ENCODE measurements around the gene YY2. TPM values are rescaled to one million over a fixed set of nuclear protein-coding genes. Genes with fewer than 3 reads are reported as not detected.

YY2 gene
- total and polyA plus RNA-seq, 9 of the 15 experiments (the other 6 are each of a cell fraction or from before 2014, with no cell fraction given): 0.77 to 2.2 (median 1.1) TPM

DNA sequence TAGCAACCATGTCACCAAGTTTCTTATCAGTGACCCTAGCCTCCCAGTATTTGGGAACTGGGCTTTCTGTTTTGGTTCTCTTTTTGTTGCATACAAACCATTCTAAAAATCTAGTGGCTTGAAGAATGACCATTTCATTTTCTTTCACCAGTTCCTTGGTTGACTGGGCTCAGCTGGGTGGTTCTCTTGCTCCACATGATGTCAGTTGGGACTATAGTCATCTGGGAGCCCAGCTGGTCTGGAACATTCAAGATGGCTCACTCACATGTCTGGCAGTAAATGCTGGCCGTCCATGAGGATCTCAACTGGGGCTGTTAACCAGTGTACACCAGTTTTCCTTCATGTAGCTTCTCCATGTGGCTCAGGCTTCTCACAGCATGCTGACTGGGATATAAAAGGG is 44.0 kb upstream of the YY2 start (continued):
- TF ChIP-seq NFYB (IDR thresholded peaks at IDR 0.05; ENCODE audit: extremely low read depth, insufficient read length) (no peak), ELF1 (tag; IDR thresholded peaks at IDR 0.05) (no peak), ZNF232 (CRISPR knock-in tag; IDR thresholded peaks at IDR 0.05) (no peak), MBD2 (IDR thresholded peaks at IDR 0.05; ENCODE audit: borderline replicate concordance, low read depth) (no peak), BDP1 (IDR thresholded peaks at IDR 0.05; ENCODE audit: insufficient read depth, insufficient read length) (no peak), FOXP1 (CRISPR knock-in tag; IDR thresholded peaks at IDR 0.05) (no peak), ERF (CRISPR knock-in tag; IDR thresholded peaks at IDR 0.05) (no peak), DIDO1 (tag; IDR thresholded peaks at IDR 0.05; ENCODE audit: low read depth) (no peak), E2F3 (CRISPR knock-in tag; IDR thresholded peaks at IDR 0.05) (no peak), RFX7 (CRISPR knock-in tag; IDR thresholded peaks at IDR 0.05) (no peak), NR1H2 (CRISPR knock-in tag; IDR thresholded peaks at IDR 0.05) (no peak), HNRNPK (IDR thresholded peaks at IDR 0.05; ENCODE audit: low read depth, low read length, poor library complexity, severe bottlenecking) (no peak), DACH1 (IDR thresholded peaks at IDR 0.05; ENCODE audit: partially characterized antibody) (no peak)
- TF ChIP-seq, protein P1, sequence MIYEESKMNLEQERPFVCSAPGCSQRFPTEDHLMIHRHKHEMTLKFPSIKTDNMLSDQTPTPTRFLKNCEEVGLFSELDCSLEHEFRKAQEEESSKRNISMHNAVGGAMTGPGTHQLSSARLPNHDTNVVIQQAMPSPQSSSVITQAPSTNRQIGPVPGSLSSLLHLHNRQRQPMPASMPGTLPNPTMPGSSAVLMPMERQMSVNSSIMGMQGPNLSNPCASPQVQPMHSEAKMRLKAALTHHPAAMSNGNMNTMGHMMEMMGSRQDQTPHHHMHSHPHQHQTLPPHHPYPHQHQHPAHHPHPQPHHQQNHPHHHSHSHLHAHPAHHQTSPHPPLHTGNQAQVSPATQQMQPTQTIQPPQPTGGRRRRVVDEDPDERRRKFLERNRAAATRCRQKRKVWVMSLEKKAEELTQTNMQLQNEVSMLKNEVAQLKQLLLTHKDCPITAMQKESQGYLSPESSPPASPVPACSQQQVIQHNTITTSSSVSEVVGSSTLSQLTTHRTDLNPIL (CRISPR knock-in tag; IDR thresholded peaks at IDR 0.05): no peak
- TF ChIP-seq, protein P2, sequence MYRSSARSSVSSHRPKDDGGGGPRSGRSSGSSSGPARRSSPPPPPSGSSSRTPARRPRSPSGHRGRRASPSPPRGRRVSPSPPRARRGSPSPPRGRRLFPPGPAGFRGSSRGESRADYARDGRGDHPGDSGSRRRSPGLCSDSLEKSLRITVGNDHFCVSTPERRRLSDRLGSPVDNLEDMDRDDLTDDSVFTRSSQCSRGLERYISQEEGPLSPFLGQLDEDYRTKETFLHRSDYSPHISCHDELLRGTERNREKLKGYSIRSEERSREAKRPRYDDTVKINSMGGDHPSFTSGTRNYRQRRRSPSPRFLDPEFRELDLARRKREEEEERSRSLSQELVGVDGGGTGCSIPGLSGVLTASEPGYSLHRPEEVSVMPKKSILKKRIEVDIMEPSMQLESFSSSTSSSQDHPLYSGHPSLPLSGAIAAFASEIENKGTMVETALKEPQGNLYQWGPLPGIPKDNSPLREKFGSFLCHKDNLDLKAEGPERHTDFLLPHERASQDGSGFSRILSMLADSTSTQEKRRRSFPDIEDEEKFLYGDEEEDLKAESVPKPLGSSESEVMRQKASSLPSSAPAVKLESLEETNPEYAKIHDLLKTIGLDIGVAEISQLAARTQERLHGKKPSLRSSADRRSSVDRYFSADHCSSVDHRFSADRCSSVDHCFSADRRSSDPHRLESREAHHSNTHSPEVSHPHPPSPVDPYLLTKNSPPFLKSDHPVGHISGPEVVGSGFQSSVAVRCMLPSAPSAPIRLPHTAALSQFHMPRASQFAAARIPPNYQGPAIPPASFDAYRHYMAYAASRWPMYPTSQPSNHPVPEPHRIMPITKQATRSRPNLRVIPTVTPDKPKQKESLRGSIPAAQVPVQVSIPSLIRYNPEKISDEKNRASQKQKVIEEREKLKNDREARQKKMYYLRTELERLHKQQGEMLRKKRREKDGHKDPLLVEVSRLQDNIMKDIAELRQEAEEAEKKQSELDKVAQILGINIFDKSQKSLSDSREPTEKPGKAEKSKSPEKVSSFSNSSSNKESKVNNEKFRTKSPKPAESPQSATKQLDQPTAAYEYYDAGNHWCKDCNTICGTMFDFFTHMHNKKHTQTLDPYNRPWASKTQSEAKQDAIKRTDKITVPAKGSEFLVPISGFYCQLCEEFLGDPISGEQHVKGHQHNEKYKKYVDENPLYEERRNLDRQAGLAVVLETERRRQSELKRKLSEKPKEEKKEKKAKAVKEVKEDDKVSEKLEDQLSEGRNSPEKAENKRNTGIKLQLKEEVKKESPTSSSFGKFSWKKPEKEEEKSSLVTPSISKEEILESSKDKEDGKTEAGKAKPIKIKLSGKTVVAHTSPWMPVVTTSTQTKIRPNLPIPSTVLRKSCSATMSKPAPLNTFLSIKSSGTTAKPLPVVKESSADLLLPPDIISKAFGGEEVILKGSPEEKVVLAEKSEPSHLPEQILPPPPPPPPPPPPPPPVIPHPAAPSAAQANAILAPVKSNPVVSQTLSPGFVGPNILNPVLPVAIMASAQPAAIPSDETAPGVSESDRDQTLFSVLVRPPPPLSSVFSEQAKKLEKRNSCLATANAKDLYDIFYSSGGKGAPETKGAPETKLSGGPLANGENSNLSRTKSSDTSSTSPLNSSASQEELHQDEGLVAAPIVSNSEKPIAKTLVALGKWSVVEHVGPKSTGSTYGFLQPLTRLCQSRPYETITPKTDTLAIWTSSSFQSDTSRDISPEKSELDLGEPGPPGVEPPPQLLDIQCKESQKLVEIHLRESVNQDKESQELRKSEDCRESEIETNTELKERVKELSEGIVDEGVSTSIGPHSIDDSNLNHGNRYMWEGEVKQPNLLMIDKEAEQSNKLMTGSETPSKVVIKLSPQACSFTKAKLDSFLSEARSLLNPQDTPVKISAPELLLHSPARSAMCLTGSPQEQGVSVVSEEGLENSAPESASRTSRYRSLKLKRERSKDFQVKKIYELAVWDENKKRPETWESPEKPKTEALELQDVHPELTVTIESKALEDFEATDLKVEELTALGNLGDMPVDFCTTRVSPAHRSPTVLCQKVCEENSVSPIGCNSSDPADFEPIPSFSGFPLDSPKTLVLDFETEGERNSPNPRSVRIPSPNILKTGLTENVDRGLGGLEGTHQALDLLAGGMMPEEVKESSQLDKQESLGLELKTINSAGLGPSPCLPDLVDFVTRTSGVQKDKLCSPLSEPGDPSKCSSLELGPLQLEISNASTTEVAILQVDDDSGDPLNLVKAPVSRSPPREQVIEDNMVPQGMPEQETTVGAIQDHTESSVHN (IDR thresholded peaks at IDR 0.05; ENCODE audit: borderline replicate concordance in 1 of 2, low read depth in 1 of 2): no peak
- TF ChIP-seq, protein P3, sequence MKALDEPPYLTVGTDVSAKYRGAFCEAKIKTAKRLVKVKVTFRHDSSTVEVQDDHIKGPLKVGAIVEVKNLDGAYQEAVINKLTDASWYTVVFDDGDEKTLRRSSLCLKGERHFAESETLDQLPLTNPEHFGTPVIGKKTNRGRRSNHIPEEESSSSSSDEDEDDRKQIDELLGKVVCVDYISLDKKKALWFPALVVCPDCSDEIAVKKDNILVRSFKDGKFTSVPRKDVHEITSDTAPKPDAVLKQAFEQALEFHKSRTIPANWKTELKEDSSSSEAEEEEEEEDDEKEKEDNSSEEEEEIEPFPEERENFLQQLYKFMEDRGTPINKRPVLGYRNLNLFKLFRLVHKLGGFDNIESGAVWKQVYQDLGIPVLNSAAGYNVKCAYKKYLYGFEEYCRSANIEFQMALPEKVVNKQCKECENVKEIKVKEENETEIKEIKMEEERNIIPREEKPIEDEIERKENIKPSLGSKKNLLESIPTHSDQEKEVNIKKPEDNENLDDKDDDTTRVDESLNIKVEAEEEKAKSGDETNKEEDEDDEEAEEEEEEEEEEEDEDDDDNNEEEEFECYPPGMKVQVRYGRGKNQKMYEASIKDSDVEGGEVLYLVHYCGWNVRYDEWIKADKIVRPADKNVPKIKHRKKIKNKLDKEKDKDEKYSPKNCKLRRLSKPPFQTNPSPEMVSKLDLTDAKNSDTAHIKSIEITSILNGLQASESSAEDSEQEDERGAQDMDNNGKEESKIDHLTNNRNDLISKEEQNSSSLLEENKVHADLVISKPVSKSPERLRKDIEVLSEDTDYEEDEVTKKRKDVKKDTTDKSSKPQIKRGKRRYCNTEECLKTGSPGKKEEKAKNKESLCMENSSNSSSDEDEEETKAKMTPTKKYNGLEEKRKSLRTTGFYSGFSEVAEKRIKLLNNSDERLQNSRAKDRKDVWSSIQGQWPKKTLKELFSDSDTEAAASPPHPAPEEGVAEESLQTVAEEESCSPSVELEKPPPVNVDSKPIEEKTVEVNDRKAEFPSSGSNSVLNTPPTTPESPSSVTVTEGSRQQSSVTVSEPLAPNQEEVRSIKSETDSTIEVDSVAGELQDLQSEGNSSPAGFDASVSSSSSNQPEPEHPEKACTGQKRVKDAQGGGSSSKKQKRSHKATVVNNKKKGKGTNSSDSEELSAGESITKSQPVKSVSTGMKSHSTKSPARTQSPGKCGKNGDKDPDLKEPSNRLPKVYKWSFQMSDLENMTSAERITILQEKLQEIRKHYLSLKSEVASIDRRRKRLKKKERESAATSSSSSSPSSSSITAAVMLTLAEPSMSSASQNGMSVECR (CRISPR knock-in tag; IDR thresholded peaks at IDR 0.05): no peak

All from K562 (cell line).